GM21529 (cell line): ENCODE measurements around the gene ADA.
A peak's percentile ranks its signal among the peaks of the same experiment; 100 is the strongest.
"Not testable (repeated sequence)": the region's sequence is repeated elsewhere in the genome, so short reads cannot be mapped to it uniquely, and the experiment has no call there.

Source experiments
- ATAC-seq: cut with Tn5 transposase; IDR thresholded peaks from one replicate; pipeline ENCODE4 v1.9.1; 2021; ENCODE audit not compliant: unreplicated experiment

The ADA gene

GRCh38 chr20:44601236-44601671 lies 50.2 kb downstream of the ADA start:
- ATAC-seq, result no peak

DNA sequence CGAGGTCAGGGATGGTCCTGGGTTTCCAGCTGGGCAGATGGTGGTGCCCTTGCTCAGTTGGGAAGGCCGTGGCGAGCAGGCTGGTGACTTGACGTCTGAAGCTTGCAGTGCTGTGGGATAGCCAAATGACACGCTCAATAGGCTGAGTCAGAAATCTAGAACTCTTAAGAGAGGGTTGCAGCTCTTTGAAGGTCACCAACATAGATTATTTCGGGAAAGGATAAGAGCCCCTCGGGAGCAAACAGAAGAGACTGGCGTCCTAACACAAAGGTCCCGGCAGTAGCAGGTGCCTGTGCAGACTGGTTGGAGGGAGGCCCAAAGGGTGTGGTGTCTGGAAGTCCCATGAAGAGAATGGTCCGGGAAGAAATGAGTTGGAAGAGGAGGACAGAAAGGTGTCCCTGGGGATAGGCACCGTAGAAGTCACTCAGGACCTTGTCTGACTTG lies 50.7 kb downstream of the ADA start:
- no peak for ATAC-seq

DNA sequence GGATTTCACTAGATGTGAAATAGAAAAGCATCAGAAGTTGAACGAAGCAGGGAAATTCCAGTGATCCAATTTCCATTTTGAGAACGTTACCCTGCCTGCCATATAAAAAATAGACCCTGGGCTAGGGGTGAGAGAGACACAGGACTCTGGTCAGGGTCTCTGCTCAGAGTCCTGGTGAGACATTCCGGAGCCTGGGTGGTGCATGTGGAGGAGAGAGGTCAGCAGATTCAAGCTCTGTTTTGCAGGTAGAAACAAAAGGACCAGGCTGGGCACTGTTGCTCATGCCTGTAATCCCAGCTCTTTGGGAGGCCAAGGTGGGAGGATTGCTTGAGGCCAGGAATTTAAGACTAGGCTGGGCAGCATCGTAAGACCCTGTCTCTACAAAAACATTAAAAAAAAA lies 51.2 kb downstream of the ADA start:
- ATAC-seq, result no peak

- no peak for ATAC-seq
Observed at GRCh38 chr20:44599715-44600114, 51.8 kb downstream of the ADA start.

- ATAC-seq, result peak; percentile 50
Observed at GRCh38 chr20:44598423-44599305, 52.8 kb downstream of the ADA start.

DNA sequence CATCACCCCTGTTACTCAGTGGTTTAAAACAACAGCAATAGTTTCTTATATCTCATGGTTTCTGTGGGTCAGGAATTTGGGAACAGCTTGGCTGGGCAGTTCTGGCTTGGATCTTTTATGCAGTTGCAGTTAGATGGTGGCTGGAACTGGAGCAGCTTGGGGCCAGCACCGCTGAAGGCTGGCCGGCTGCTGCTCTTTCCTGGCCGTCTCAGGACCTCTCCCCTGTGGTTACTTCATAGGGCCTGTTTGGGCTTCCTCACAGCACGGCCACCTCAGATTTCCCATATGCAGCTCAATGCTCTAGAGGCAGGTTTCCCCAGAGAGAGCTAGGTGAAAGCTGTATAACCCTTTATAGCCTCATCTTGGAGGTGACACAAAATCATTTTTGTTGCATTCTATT lies 53.6 kb downstream of the ADA start:
- no peak for ATAC-seq

DNA sequence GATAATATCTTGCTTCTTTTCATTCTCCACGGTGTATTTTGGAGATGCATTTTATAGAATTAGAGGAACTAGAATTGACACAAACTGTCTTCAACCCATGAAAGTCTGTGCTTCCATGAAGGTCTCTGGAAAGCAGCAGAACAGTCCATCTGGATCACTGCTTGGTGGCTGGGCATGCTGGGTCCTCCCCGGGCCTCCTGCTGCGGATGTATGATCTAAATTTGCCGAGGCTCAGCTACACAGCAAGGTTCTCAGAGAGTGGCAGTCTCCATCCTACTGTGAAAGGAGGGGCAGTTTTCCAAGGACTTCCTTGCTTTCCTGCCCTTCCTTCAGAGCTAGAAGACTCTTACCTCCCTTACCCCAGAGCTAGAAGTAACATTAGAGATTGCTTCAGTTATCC lies 54.0 kb downstream of the ADA start:
- no peak for ATAC-seq

DNA sequence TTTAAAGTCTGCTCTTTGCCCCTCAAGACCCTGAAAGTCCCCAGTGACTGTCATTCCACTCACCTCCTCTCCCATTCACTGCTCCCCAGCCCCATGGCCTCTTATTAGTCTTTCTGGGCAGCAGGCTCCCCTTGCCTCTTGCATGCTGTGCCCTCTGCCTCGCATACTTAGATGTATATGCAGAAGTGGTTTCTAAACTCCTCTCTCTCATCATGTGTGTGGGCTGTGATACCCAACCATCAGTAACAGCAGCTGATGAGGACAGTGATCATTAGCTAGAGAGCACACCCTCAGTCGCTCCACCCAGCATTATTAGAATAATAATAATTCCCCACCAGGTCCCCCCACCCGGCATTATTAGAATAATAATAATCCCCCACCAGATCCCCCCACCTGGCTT lies 54.6 kb downstream of the ADA start:
- no peak for ATAC-seq

DNA sequence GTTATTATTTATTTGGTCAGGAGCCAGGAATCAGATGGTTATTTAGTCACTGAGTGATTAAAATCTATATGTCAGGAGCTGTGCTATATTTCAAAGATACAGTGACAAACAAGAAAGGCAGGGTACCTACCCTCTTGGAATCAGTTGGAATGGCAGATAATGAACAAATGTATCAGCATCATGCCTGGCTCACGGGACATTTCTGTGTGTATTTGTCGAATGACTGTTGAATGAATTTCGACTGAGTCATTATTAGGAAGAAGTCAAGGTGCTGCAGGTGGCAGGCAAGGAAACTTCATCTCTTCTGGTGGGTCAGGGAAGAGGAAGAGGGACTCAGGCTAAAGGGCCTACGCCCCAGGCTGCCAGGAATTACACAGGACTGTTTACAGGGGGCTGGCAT lies 55.5 kb downstream of the ADA start:
- ATAC-seq, result no peak

DNA sequence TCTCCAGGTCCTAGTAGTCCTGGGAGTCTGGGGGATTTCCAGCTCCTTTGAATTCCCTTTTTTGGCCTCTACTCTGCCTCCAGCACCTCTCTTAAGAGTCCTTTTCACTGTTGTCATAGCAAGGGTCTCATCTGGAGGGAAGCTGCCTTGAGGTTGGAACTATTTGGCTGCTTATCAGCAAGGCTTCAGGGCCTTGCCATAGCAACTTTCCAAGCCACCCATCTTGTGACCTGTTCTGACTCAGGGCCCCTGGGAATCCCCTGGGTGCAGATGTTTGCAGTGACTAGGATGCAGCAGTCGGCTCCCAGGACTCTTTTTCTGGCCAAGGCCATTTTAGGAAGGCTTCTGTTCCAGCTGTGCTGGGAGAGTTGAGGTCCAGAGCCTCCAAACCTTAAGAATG lies 56.8 kb downstream of the ADA start:
- peak; percentile 46 for ATAC-seq

- no peak for ATAC-seq
Observed at GRCh38 chr20:44593751-44594150, 57.7 kb downstream of the ADA start.

DNA sequence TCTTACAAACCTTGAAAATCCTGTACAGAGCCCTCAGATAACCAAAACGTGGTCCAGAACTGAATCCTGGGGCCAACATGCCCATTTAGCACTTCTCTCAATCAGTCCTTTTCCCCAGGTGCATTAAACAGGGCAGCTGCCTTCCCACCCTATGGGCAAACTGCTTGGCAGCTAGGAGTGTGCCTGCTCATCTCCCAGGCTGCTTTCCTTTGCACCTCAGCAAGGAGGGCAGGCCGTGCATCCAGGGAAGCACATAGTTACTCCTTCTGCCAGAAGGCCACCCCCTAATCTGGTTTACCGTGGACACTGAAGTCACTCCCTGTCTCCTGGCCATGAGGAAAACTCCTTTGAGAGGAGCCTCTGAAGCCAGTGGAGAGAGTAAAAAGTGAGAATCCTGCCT lies 59.1 kb downstream of the ADA start:
- no peak for ATAC-seq

DNA sequence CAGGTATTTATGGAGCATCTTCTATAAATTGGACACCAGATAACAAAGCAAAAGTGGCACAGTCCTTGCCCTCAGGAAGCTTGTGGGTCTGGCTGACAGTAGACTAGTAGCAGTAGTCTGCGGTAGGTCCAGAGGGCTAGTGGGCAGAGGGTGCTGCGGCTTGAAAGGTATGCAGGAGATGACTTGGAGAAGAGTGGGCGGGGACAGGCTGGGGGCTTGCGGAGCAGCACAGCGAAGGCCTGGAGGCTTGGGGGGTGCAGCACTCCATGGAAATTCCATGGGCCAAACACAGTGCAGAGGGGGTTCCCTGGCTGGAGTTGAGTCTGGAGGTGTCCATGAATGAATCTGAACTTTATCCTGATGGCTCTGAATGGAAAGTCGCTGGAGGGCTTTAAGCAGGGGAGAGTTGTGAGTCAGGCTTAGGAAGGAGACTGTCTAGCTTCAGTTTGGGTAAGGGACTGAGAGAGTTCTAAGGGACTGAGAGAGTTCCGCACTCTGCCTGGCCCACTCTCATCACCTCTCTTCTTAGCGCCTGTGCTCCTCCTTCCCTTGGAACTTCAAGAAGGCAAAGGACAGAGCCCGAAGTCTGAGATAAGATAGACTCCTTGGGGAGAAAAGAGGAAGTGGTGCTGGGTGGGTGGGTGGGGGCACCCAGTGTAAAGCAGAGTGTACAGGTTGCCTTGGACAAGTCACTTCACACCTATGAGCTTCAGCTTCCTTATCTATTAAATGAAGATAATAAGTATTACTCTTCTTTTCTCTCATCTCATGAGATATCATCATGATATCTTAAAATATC lies 60.3 kb downstream of the ADA start:
- no peak for ATAC-seq

DNA sequence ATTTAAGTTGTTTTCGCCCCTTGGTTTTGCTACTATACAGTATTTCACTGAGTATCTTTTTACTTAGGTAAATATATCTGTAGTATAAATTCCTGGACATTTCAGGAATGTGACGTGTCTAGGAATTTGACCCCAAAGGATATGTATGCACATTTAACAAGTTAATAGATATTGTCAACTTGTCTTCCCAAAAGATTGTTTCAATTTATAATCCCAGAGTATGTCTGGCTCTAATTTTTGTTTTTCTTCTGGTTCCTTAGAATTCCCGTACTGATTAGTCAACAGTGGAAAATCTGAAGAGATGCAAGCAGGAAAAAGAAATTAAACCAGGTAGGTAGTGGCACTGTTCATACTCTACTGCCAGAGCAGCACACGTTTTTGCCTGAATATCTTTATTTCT lies 62.0 kb downstream of the ADA start:
- ATAC-seq, result no peak

GRCh38 chr20:44588321-44588720 lies 63.2 kb downstream of the ADA start:
- not testable (repeated sequence) for ATAC-seq

DNA sequence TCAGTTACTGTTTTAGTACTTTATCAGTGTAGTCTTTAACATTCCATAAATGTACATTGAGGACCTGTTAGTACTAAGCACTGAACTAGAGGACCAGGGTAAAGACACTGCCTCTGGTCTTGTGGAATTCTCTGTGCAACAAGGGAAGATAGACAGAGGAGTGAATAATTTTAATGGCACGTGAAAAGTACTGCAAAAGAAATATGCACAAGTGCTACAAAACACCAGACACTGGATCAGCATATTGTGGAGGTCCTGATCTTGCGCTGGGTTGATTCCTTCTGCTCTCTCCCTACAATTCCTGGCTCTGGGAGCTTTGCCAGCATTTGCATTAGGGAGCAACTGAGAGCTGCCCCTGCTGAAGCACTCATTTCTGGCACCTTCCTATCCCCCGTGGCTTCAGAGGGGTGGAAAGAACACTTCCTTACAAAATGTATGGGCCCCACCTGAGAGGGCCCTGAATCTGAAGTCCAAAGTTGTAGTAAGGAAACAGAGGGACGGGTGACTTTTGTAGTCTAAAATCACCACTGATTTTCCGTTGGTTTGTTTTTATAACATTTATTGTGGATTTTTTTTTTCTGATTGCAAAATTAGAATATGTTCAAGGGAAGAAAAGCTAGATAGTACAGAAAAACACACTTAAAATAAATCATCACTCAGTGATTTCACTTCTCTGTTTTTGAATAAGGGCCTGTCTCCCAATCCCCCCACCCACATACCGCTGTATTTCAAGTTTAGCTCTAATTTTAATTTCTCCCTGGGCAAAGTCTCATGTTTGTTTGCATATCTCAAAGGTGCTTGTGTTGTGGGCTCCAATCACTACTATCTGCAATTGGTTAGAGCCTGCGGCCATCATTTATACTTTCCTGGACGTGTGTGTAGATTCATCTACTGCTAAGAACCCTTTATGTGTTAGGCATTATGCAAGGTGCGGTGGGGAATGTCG lies 64.2 kb downstream of the ADA start:
- no peak for ATAC-seq

- peak; percentile 68 for ATAC-seq
Observed at GRCh38 chr20:44586289-44586911, 65.1 kb downstream of the ADA start.

DNA sequence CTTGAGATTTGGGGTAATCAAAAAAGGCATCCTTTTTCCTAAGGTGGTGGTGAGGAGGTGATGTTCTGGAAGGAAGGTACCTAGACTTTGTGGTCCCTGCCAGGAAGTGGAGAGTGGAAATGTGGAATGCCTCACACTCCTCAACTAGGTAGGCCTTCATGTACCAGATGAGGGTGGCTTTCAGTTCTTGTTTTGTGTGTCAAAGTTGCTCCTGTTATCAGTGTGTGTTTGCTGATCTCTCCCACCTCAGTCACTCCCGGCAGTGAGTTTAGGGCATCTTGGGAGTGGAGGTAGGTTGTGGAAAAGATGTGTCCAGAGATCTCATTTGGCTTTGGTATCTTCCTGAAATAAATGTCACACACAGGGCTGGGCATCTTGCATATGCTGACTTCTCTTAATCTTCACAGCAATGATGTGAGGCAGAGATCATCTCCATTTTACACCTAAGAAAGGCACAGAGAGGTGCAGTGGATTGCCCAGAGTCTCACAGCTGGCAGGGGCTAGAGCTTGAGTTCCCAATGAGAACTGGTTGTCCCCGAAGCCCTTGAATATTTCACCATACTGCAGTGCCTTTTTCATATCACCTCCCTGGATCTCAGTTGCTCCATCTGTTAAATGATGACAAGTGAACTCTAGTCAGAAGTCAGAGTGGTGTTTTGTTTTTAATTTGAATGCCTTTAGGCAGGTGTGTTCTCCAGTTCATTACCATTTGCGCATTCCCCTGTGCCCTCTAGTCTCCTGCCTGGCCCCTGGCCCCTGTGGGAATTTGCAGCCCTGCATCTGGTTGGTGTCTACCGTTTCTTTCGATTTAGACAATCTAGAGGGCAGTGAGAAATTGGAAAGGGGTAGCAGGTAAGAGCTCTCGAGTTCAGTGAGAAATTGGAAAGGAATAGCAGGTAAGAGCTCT lies 66.2 kb downstream of the ADA start:
- ATAC-seq, result peak; percentile 37

DNA sequence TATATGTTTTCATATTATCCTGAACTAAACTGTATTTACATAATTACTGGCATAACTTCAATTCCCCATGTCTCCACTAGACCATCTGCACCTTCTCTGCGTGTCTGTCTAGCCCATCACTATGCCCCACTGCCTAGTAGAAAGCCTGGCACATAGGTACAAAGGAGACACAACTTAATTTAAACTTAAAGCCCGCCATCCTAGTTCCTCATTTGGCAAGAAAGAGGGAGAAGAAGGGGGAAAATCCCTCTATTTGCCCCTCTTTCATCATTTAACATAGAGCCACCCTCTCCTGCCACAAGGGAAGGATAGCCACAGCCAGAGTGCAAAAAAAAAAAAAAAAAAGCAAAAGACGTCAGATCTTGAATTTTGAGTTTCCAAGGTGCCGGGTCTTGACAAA lies 67.3 kb downstream of the ADA start:
- no peak for ATAC-seq

- no peak for ATAC-seq
Observed at GRCh38 chr20:44583157-44583556, 68.3 kb downstream of the ADA start.
